Brain pericyte (primary cell): ENCODE results near the gene TESK2.
"Not testable (repeated sequence)": the region's sequence is repeated elsewhere in the genome, so short reads cannot be mapped to it uniquely, and the experiment has no call there.

ENCODE experiments used
- DNase-seq: peaks from one replicate; pipeline ENCODE4 v3.0.0-alpha.2; 2012; ENCODE audit warnings: low read depth, low spot score

The TESK2 gene

GRCh38 chr1:45510036-45510971, 19.3 kb upstream of the TESK2 start:
- DNase-seq: no peak

- no peak for DNase-seq
These were observed 17.6 kb upstream of the TESK2 start for GRCh38 chr1:45508295-45509151.

GRCh38 chr1:45507893-45508292, 16.9 kb upstream of the TESK2 start:
- DNase-seq: no peak

GRCh38 chr1:45507195-45507594, 16.2 kb upstream of the TESK2 start:
- DNase-seq: no peak

GRCh38 chr1:45503462-45504360, 12.7 kb upstream of the TESK2 start:
- DNase-seq: no peak

GRCh38 chr1:45501505-45501859, 10.5 kb upstream of the TESK2 start:
- DNase-seq: no peak

- no peak for DNase-seq
These were observed 8.4 kb upstream of the TESK2 start for GRCh38 chr1:45499415-45499769.

GRCh38 chr1:45498279-45498678, 7.3 kb upstream of the TESK2 start:
- no peak for DNase-seq

- DNase-seq: no peak
These were observed 2.2 kb upstream of the TESK2 start for GRCh38 chr1:45493116-45493697.

GRCh38 chr1:45492691-45493090, 1.7 kb upstream of the TESK2 start:
- no peak for DNase-seq

- DNase-seq: no peak
These were observed 711 bp upstream of the TESK2 start for GRCh38 chr1:45491487-45492260.

GRCh38 chr1:45490121-45490625, 790 bp downstream of the TESK2 start:
- DNase-seq: no peak

GRCh38 chr1:45489379-45489778, 1.6 kb downstream of the TESK2 start:
- not testable (repeated sequence) for DNase-seq

- no peak for DNase-seq
These were observed 2.1 kb downstream of the TESK2 start for GRCh38 chr1:45488666-45489377.

- DNase-seq: no peak
These were observed 5.0 kb downstream of the TESK2 start for GRCh38 chr1:45485949-45486348.

GRCh38 chr1:45479039-45479748, 11.8 kb downstream of the TESK2 start:
- no peak for DNase-seq

GRCh38 chr1:45478121-45478814, 12.7 kb downstream of the TESK2 start:
- DNase-seq: no peak

- DNase-seq: no peak
These were observed 13.3 kb downstream of the TESK2 start for GRCh38 chr1:45477646-45478045.
